HCT116 (cell line): ENCODE measurements around the gene CSF2RB. TPM values are rescaled to one million over a fixed set of nuclear protein-coding genes. Genes with fewer than 3 reads are reported as not detected.

Experiments used
- ATAC-seq: fragments of 200-7000 bp; cut with Tn5 transposase; 2 replicates; pipeline ENCODE4 v1.9.1; 2020; ENCODE audit warnings: mild to moderate bottlenecking, moderate library complexity
- BruUV-seq: library from RNA; stranded (reverse); fragments of 400-500 nt; replicated peaks from 2 replicates; lab custom pipeline; 2021; lab: Mats Ljungman, UMichigan
- CTCF ChIA-PET: fragments of 300-600 bp; sonication (Branson Sonifier 250); formaldehyde crosslinking; loops from one replicate; lab custom pipeline; 2021; ENCODE audit warnings: antibody characterized with exemption; lab: Charles Lee
- POLR2A ChIA-PET: fragments of 300-600, 350-600 bp; sonication (Branson Sonifier 250); formaldehyde crosslinking; loops from one replicate; lab custom pipeline; 2021; ENCODE audit warnings: antibody characterized with exemption; lab: Charles Lee
- RAD21 ChIA-PET, 2 experiments: fragments of 300-600 bp; sonication (Branson Sonifier 250); formaldehyde crosslinking; loops; one replicate each; lab custom pipeline; 2023; ENCODE audit warnings: low total read pairs in 2 of 2; ENCODE audit not compliant: uncharacterized antibody in 2 of 2, unreplicated experiment in 2 of 2, low non-redundant PET in 1 of 2; lab: Charles Lee
- DNase-seq: peaks from one replicate; pipeline ENCODE4 v3.0.0-alpha.2; 2010; ENCODE audit warnings: low read depth, low spot score
- H2AFZ ChIP-seq: fragments of 200-600 bp; shearing (Covaris generic), sonication (generic); 2 replicates; pipeline ENCODE4 v1.6.1; 2017; ENCODE audit warnings: low read depth, mixed run types, mixed read lengths, antibody characterized with exemption, low read length; ENCODE audit not compliant: poor library complexity, severe bottlenecking
- H3K27ac ChIP-seq: 2 replicates; pipeline ENCODE4 v1.5.1; 2012; ENCODE audit warnings: low read depth, low read length
- H3K27me3 ChIP-seq: fragments of 200-600 bp; sonication (generic); 2 replicates; pipeline ENCODE4 v1.6.1; 2016; ENCODE audit warnings: mixed run types, low read length, mixed read lengths; ENCODE audit not compliant: insufficient read depth
- H3K36me3 ChIP-seq, 2 experiments: fragments of 200-500 bp in 1 of 2; fragments of 200-600 bp in 1 of 2; sonication (Bioruptor generic) in 1 of 2; sonication (generic) in 1 of 2; 2 replicates each; pipeline versions ENCODE4 v1.5.1 to v1.6.1; 2014 to 2016; ENCODE audit warnings: low read length in 2 of 2, inconsistent platforms in 1 of 2, mixed read lengths in 1 of 2, mixed run types in 1 of 2; ENCODE audit not compliant: insufficient read depth in 2 of 2, control insufficient read depth in 1 of 2
- H3K4me1 ChIP-seq, 2 experiments: fragments of 200-600 bp in 1 of 2; sonication (generic) in 1 of 2; 2 replicates each; pipeline versions ENCODE4 v1.5.1 to v1.6.1; 2012 to 2017; ENCODE audit warnings: low read length in 2 of 2, inconsistent platforms in 1 of 2, mild to moderate bottlenecking in 1 of 2, mixed read lengths in 1 of 2, mixed run types in 1 of 2, moderate library complexity in 1 of 2; ENCODE audit not compliant: insufficient read depth in 2 of 2, control insufficient read depth in 1 of 2
- H3K4me2 ChIP-seq: fragments of 200-600 bp; sonication (generic); 2 replicates; pipeline ENCODE4 v1.6.1; 2017; ENCODE audit warnings: mixed run types, low read length, mixed read lengths
- H3K4me3 ChIP-seq, 2 experiments: fragments of 200-600 bp in 1 of 2; sonication (generic) in 1 of 2; replicated peaks in 1 of 2; 2 replicates each; pipeline ENCODE4 v1.5.1; 2011 to 2016; ENCODE audit warnings: low read length in 2 of 2, control low read depth in 1 of 2, low read depth in 1 of 2, mild to moderate bottlenecking in 1 of 2, mixed read lengths in 1 of 2, mixed run types in 1 of 2
- H3K79me2 ChIP-seq: fragments of 200-600 bp; sonication (generic); 2 replicates; pipeline ENCODE4 v1.6.1; 2017; ENCODE audit warnings: mild to moderate bottlenecking, mixed run types, low read length, moderate library complexity, mixed read lengths; ENCODE audit not compliant: insufficient read depth
- H3K9ac ChIP-seq: fragments of 200-600 bp; sonication (generic); 2 replicates; pipeline ENCODE4 v1.6.1; 2016; ENCODE audit warnings: low read length, mixed read lengths
- H3K9me2 ChIP-seq: fragments of 200-600 bp; sonication (generic), shearing (Covaris generic); 2 replicates; pipeline ENCODE4 v1.6.1; 2017; ENCODE audit warnings: mixed run types, mild to moderate bottlenecking, moderate library complexity; ENCODE audit not compliant: insufficient read depth
- H3K9me3 ChIP-seq, 2 experiments: fragments of 200-500 bp in 1 of 2; fragments of 200-600 bp in 1 of 2; sonication (Bioruptor generic) in 1 of 2; sonication (generic) in 1 of 2; 2 replicates each; pipeline ENCODE4 v1.6.1; 2014 to 2017; ENCODE audit warnings: low read length in 2 of 2, mixed read lengths in 2 of 2, inconsistent platforms in 1 of 2, low read depth in 1 of 2, mild to moderate bottlenecking in 1 of 2, mixed run types in 1 of 2, moderate library complexity in 1 of 2; ENCODE audit not compliant: control insufficient read depth in 1 of 2, insufficient read depth in 1 of 2
- H4K20me1 ChIP-seq: fragments of 200-600 bp; sonication (generic), shearing (Covaris generic); 2 replicates; pipeline ENCODE4 v1.6.1; 2017; ENCODE audit warnings: mixed run types, mild to moderate bottlenecking, moderate library complexity; ENCODE audit not compliant: insufficient read depth
- EGR1 ChIP-seq: IDR thresholded peaks from 2 replicates; pipeline ENCODE4 v1.6.1; 2012; ENCODE audit warnings: low read depth
- EZH2phosphoT487 ChIP-seq: fragments of 200-600 bp; IDR thresholded peaks from 2 replicates; pipeline ENCODE4 v1.6.1; 2018; ENCODE audit warnings: antibody characterized with exemption, borderline replicate concordance
- POLR2A ChIP-seq: IDR thresholded peaks from 2 replicates; pipeline ENCODE4 v1.7.0; 2011; ENCODE audit warnings: borderline replicate concordance; ENCODE audit not compliant: insufficient read depth, insufficient read length; ENCODE audit errors: extremely low read depth
- POLR2AphosphoS5 ChIP-seq: IDR thresholded peaks from 2 replicates; pipeline ENCODE4 v1.6.1; 2011; ENCODE audit warnings: mild to moderate bottlenecking, low read depth, low read length, moderate library complexity
- RAD21 ChIP-seq: IDR thresholded peaks from 2 replicates; pipeline ENCODE4 v1.6.1; 2012; ENCODE audit warnings: low read depth, mild to moderate bottlenecking
- intact Hi-C: fragments of 100-400 bp; cut with micrococcal nuclease; formaldehyde crosslinking; loops from 2 replicates; pipeline ENCODE4 v1.10.0; 2022
- total RNA-seq: library from RNA; stranded (reverse); gene quantifications from one replicate; pipeline ENCODE4 v1.2.1, GENCODE V29; 2021; ENCODE audit not compliant: unreplicated experiment
- TF ChIP-seq, protein P1 (sequence below): IDR thresholded peaks from 2 replicates; pipeline ENCODE4 v1.6.1; 2011; ENCODE audit warnings: mild to moderate bottlenecking, low read length, moderate library complexity; ENCODE audit not compliant: insufficient replicate concordance; ENCODE audit errors: extremely low read depth
- TF ChIP-seq, protein P2 (sequence below), 3 experiments: fragments of 200-600 bp in 1 of 3; sonication (generic) in 1 of 3; IDR thresholded peaks in 2 of 3; conservative IDR thresholded peaks in 1 of 3; 2 replicates each; pipeline ENCODE4 v1.5.1; 2012 to 2017; ENCODE audit warnings: low read depth in 2 of 3, low read length in 2 of 3, antibody characterized with exemption in 1 of 3, borderline replicate concordance in 1 of 3, control low read depth in 1 of 3, mild to moderate bottlenecking in 1 of 3, mixed read lengths in 1 of 3, mixed run types in 1 of 3, moderate library complexity in 1 of 3; ENCODE audit not compliant: insufficient read depth in 1 of 3
- TF ChIP-seq, protein P3 (sequence below): IDR thresholded peaks from 2 replicates; pipeline ENCODE4 v1.6.1; 2012; ENCODE audit warnings: low read depth

Gene CSF2RB
- total RNA-seq, 1 experiment from 2014 or later = 0.10 TPM

DNA sequence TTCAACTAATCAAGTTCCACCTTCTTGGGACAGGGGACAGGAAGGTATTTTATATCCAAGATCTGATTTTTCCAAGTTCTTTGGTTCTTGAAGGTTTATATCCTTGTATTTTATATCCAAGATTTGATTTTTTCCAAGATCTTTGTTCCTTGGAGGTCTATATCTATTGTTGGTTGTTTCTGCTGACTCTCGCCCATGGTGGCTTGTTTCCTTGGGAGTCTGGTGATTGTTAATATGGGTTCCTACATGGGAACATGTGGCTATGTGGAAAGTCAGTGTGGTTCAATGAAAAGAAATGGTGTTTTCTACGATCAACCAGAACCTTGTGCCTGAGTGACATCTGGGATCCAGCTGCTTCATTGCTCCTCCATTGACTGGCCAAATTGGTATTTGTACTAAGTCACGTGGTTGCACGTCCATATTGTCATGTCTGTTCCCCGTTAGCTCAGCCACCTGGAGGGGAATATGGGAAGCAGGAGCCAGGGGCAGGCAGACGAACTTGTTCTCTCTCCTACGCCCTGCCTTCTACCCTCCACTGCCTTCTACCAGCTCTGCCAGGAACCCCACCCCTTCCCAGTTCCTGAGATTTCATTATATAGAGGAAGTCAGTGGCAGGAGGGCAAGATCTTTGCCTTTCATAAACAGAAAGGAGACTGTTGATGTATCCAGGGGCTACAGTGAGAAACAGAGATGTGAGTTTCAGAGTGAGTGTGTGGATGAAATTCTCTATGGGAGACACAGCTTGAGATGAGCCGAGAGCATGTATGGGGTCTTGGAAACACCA, 11.1 kb upstream of the CSF2RB start (continued):
- TF ChIP-seq, protein P1, sequence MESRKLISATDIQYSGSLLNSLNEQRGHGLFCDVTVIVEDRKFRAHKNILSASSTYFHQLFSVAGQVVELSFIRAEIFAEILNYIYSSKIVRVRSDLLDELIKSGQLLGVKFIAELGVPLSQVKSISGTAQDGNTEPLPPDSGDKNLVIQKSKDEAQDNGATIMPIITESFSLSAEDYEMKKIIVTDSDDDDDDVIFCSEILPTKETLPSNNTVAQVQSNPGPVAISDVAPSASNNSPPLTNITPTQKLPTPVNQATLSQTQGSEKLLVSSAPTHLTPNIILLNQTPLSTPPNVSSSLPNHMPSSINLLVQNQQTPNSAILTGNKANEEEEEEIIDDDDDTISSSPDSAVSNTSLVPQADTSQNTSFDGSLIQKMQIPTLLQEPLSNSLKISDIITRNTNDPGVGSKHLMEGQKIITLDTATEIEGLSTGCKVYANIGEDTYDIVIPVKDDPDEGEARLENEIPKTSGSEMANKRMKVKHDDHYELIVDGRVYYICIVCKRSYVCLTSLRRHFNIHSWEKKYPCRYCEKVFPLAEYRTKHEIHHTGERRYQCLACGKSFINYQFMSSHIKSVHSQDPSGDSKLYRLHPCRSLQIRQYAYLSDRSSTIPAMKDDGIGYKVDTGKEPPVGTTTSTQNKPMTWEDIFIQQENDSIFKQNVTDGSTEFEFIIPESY = no peak
- TF ChIP-seq POLR2AphosphoS5 = no peak
- TF ChIP-seq EGR1 = no peak
- TF ChIP-seq, protein P2, sequence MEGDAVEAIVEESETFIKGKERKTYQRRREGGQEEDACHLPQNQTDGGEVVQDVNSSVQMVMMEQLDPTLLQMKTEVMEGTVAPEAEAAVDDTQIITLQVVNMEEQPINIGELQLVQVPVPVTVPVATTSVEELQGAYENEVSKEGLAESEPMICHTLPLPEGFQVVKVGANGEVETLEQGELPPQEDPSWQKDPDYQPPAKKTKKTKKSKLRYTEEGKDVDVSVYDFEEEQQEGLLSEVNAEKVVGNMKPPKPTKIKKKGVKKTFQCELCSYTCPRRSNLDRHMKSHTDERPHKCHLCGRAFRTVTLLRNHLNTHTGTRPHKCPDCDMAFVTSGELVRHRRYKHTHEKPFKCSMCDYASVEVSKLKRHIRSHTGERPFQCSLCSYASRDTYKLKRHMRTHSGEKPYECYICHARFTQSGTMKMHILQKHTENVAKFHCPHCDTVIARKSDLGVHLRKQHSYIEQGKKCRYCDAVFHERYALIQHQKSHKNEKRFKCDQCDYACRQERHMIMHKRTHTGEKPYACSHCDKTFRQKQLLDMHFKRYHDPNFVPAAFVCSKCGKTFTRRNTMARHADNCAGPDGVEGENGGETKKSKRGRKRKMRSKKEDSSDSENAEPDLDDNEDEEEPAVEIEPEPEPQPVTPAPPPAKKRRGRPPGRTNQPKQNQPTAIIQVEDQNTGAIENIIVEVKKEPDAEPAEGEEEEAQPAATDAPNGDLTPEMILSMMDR (IDR thresholded peaks at IDR 0.05 in 2 of 3, conservative IDR thresholded peaks at IDR 0.05 in 1 of 3; ENCODE audit: borderline replicate concordance in 1 of 3, insufficient read depth in 1 of 3, low read depth in 2 of 3, low read length in 2 of 3) = no peak
- no peak for TF ChIP-seq RAD21
- no peak for TF ChIP-seq EZH2phosphoT487
- TF ChIP-seq POLR2A = no peak

DNA sequence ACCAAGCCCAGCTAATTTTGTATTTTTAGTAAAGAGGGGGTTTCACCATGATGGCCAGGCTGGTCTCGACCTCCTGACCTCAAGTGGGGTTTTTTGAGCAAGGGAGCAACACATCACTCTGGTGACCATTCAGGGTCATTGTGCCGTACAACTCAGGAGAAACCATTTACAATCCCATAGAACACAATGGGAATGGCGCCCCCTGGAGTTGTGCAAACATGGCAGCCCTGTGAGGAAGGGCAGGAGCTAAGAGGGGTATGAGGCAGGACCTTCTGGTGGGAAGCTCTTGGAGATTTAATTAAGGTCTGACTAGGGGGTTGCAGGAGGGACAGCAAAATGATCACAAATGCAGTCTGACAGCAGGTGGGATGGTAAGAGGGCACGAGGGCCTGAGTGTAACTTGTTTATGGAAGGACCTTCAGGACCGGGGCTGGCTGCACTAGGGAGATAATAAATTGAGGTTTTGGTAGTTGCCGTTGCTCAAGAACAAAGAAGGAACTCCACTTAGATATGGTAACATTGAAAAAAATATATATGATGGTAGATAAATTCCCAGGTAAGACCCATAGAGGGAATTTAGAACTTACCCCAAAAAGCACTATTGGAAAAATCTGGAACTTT, 9.1 kb upstream of the CSF2RB start:
- no TSS peak for BruUV-seq
- DNase-seq = no peak
- ChIA-PET RAD21 (no interaction called here), POLR2A (no interaction called here), CTCF (interaction anchor here (1.0 to 1.1 kb wide), 2 partner anchors 14 to 34 kb away, joined by 3 read pairs; no protein-coding TSS in a partner anchor)
- Histone ChIP-seq H3K9me3 (no peaks in the 10 kb centered on the region; a peak in 1 of 4 replicates), H3K36me3 (no peaks in the 10 kb centered on the region), H3K4me2 (no peak overlapping the region), H4K20me1 (no peaks in the 10 kb centered on the region), H3K79me2 (no peaks in the 10 kb centered on the region), H3K9me2 (no peaks in the 10 kb centered on the region), H3K27me3 (peaks cover 8% of the 10 kb centered on the region), H3K27ac (no peak overlapping the region), H3K9ac (no peak overlapping the region), H3K4me1 (no peaks in the 10 kb centered on the region), H2AFZ (no peak overlapping the region), H3K4me3 (no peak overlapping the region)
- intact Hi-C loops = no loop called here
- no peak; the same call in 1 of the 2 replicates for ATAC-seq
- TF ChIP-seq, protein P2 (IDR thresholded peaks at IDR 0.05 in 2 of 3, conservative IDR thresholded peaks at IDR 0.05 in 1 of 3; ENCODE audit: borderline replicate concordance in 1 of 3, insufficient read depth in 1 of 3, low read depth in 2 of 3, low read length in 2 of 3) = peak in 2 of 3 experiments; percentile 28 to 52; a peak in 2 of 6 replicates
- TF ChIP-seq, protein P3, sequence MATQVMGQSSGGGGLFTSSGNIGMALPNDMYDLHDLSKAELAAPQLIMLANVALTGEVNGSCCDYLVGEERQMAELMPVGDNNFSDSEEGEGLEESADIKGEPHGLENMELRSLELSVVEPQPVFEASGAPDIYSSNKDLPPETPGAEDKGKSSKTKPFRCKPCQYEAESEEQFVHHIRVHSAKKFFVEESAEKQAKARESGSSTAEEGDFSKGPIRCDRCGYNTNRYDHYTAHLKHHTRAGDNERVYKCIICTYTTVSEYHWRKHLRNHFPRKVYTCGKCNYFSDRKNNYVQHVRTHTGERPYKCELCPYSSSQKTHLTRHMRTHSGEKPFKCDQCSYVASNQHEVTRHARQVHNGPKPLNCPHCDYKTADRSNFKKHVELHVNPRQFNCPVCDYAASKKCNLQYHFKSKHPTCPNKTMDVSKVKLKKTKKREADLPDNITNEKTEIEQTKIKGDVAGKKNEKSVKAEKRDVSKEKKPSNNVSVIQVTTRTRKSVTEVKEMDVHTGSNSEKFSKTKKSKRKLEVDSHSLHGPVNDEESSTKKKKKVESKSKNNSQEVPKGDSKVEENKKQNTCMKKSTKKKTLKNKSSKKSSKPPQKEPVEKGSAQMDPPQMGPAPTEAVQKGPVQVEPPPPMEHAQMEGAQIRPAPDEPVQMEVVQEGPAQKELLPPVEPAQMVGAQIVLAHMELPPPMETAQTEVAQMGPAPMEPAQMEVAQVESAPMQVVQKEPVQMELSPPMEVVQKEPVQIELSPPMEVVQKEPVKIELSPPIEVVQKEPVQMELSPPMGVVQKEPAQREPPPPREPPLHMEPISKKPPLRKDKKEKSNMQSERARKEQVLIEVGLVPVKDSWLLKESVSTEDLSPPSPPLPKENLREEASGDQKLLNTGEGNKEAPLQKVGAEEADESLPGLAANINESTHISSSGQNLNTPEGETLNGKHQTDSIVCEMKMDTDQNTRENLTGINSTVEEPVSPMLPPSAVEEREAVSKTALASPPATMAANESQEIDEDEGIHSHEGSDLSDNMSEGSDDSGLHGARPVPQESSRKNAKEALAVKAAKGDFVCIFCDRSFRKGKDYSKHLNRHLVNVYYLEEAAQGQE = no peak
